Endodermal cell (in vitro differentiated cells): ENCODE results near the gene SNAP47. TPM values are rescaled to one million over a fixed set of nuclear protein-coding genes. Genes with fewer than 3 reads are reported as not detected.
A peak's percentile ranks its signal among the peaks of the same experiment; 100 is the strongest.

ENCODE experiments used
- DNase-seq: peaks from one replicate; pipeline ENCODE4 v3.0.0-alpha.2; 2017
- H3K27ac ChIP-seq: 2 replicates; pipeline ENCODE4 v1.5.1; 2013; ENCODE audit warnings: mild to moderate bottlenecking, low read depth, low read length, moderate library complexity
- H3K27me3 ChIP-seq: 2 replicates; pipeline ENCODE4 v1.6.1; 2013; ENCODE audit warnings: mild to moderate bottlenecking, low read length, moderate library complexity; ENCODE audit not compliant: insufficient read depth, control insufficient read depth, poor library complexity, severe bottlenecking
- H3K36me3 ChIP-seq: 2 replicates; pipeline ENCODE4 v1.7.0; 2013; ENCODE audit warnings: mild to moderate bottlenecking, low read length, moderate library complexity; ENCODE audit not compliant: control insufficient read depth, insufficient read depth
- H3K4me1 ChIP-seq: one replicate; pipeline ENCODE4 v1.7.0; 2013; ENCODE audit warnings: low read length; ENCODE audit not compliant: control insufficient read depth, insufficient read depth
- H3K4me3 ChIP-seq: 2 replicates; pipeline ENCODE4 v1.5.1; 2013; ENCODE audit warnings: mild to moderate bottlenecking, low read length, moderate library complexity
- H3K9ac ChIP-seq: 2 replicates; pipeline ENCODE4 v1.6.1; 2013; ENCODE audit warnings: mild to moderate bottlenecking, low read length, moderate library complexity; ENCODE audit not compliant: poor library complexity, severe bottlenecking; ENCODE audit errors: extremely low read depth
- H3K9me3 ChIP-seq: 2 replicates; pipeline ENCODE4 v1.6.1; 2013; ENCODE audit warnings: mild to moderate bottlenecking, low read length, moderate library complexity; ENCODE audit not compliant: control insufficient read depth
- H3K27ac Mint-ChIP-seq: 2 replicates; pipeline ENCODE4 v1.8.0; 2020; ENCODE audit warnings: mixed read lengths
- H3K27me3 Mint-ChIP-seq: 2 replicates; pipeline ENCODE4 v1.8.0; 2021; ENCODE audit warnings: mild to moderate bottlenecking, mixed read lengths; ENCODE audit not compliant: insufficient read depth
- H3K36me3 Mint-ChIP-seq: 2 replicates; pipeline ENCODE4 v1.8.0; 2020; ENCODE audit warnings: low read depth, mixed read lengths
- H3K4me1 Mint-ChIP-seq: 2 replicates; pipeline ENCODE4 v1.8.0; 2020; ENCODE audit warnings: mixed read lengths
- H3K4me3 Mint-ChIP-seq: 2 replicates; pipeline ENCODE4 v1.8.0; 2020; ENCODE audit warnings: mild to moderate bottlenecking, moderate library complexity, mixed read lengths
- H3K9me3 Mint-ChIP-seq: 2 replicates; pipeline ENCODE4 v1.8.0; 2020; ENCODE audit warnings: mild to moderate bottlenecking, mixed read lengths
- WGBS, 2 experiments: methylation state at CpG; one replicate each; pipeline versions ENCODE4 v1.1.5 to v1.1.7; 2013; ENCODE audit warnings: missing lambda C conversion rate in 2 of 2, mixed read lengths in 1 of 2; ENCODE audit not compliant: insufficient coverage in 1 of 2, insufficient read length in 1 of 2; 5-methylcytosine and 5-hydroxymethylcytosine counted together
- total RNA-seq, 2 donors: library from RNA; stranded (reverse); fragmentation: NEBNext Ultra II Directional in 1 of 2; extraction: Animal tissue kit (Norgen Biotek cat#: 25700) in 1 of 2; gene quantifications; 2 replicates in 1 of 2; 3 replicates in 1 of 2; pipeline ENCODE4 v1.2.1, GENCODE V29; 2021
- TF ChIP-seq, protein P1 (sequence below): fragments of 200-600 bp; sonication (generic); conservative IDR thresholded peaks from 2 replicates; pipeline ENCODE4 v1.5.0; 2021; ENCODE audit warnings: antibody characterized with exemption, mild to moderate bottlenecking

The SNAP47 gene
- total RNA-seq, 2 donors from 2014 or later: 42.5 to 46.6 TPM

DNA sequence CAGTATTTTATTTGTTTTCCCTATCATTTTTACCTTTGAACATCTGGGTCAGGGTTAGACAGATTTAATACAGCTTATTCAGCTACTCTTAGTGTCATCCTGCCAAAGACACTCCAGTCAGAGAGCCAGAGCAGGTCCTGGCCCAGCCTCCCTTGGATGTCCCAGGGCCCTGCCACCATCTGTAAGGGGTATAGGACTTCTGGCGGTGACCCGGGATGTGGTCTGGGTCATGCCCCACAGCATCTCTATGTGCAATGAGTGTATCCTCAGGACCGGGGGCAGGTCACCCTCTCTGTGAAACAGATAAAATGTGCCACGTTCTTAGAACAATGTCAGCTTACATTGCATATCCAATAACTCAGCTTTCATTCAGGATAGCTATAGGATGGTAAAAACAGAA, 42.4 kb downstream of the SNAP47 start:
- H3K9me3 ChIP-seq: no peaks in the 10 kb centered on the region
- TF ChIP-seq, protein P1, sequence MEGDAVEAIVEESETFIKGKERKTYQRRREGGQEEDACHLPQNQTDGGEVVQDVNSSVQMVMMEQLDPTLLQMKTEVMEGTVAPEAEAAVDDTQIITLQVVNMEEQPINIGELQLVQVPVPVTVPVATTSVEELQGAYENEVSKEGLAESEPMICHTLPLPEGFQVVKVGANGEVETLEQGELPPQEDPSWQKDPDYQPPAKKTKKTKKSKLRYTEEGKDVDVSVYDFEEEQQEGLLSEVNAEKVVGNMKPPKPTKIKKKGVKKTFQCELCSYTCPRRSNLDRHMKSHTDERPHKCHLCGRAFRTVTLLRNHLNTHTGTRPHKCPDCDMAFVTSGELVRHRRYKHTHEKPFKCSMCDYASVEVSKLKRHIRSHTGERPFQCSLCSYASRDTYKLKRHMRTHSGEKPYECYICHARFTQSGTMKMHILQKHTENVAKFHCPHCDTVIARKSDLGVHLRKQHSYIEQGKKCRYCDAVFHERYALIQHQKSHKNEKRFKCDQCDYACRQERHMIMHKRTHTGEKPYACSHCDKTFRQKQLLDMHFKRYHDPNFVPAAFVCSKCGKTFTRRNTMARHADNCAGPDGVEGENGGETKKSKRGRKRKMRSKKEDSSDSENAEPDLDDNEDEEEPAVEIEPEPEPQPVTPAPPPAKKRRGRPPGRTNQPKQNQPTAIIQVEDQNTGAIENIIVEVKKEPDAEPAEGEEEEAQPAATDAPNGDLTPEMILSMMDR: no peak
- no peak overlapping the region for H3K9ac ChIP-seq
- no peak overlapping the region for H3K4me3 Mint-ChIP-seq
- H3K4me3 ChIP-seq: no peak overlapping the region
- H3K27me3 Mint-ChIP-seq: no peaks in the 10 kb centered on the region
- H3K27me3 ChIP-seq: no peaks in the 10 kb centered on the region
- 94% methylated on average over 4 of the region's 4 CpGs; no CpG with 5 or more reads in 1 of the 2 experiments for WGBS, 2 experiments
- peak overlapping the region; percentile 97 for H3K27ac ChIP-seq
- H3K4me1 Mint-ChIP-seq: no peaks in the 10 kb centered on the region
- no peak for DNase-seq
- no peaks in the 10 kb centered on the region for H3K9me3 Mint-ChIP-seq
- no peak overlapping the region for H3K27ac Mint-ChIP-seq
- no peaks in the 10 kb centered on the region for H3K4me1 ChIP-seq
- peaks cover 17% of the 10 kb centered on the region for H3K36me3 Mint-ChIP-seq
- H3K36me3 ChIP-seq: peaks cover 1% of the 10 kb centered on the region

DNA sequence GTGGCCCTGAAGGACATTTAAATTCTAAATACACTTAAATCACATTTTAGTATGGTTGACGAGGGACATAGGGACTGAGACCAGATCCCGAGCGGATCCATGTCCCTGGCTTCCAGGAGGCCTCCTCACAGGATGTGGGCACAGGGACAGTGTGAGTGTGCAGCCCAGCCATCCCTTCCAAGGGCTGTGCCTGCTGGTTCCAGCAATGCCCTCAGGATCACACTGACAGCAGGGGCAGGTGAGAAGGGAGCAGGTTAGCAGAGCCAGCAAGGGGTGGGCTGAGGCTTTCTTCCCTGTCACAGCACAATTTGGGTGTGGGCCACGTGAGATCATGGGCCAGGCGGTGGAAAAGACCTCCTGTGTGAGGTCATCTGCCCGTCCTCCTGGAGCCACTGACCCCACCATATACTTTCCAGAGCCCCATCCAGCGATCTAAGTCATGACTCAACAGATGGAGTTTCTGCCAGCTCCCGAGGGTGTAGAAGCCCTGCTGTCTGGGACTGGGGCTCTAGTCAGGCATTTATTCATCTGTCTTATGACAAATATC, 43.2 kb downstream of the SNAP47 start:
- H3K9ac ChIP-seq: no peak overlapping the region
- no peak overlapping the region for H3K27ac Mint-ChIP-seq
- 94 to 95% methylated on average over 7 to 8 of the region's 8 CpGs for WGBS, 2 experiments

DNA sequence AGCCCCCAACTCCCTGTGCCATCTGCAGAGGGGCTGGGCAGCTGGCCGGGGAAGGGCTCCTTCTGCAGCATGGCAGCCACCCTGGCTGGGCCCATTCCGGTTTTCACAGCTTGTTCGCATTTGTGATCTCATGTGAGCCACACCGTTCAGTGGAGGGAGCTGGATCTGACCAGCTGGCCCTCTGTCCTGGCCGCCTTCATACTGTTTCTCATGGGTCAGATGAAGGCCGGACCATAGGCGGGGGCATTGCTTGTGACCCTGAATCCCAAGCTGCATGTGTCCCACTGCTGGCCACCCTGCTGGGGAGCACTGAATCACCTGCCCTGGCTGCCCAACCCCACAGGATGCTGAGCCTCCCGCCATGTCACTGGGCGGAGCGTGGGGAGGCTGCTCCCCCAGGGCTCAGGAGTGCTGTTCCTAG, 43.8 kb downstream of the SNAP47 start:
- Mint-ChIP-seq H3K27me3 (no peaks in the 10 kb centered on the region), H3K4me3 (no peak overlapping the region), H3K9me3 (no peaks in the 10 kb centered on the region), H3K36me3 (peaks cover 15% of the 10 kb centered on the region), H3K4me1 (no peaks in the 10 kb centered on the region), H3K27ac (no peak overlapping the region)
- H3K9ac ChIP-seq: no peak overlapping the region
- peak; percentile 32 for DNase-seq
- no peak overlapping the region for H3K27ac ChIP-seq
- H3K4me3 ChIP-seq: no peak overlapping the region
- 93 to 94% methylated on average over 8 to 10 of the region's 10 CpGs for WGBS, 2 experiments
- H3K4me1 ChIP-seq: no peaks in the 10 kb centered on the region
- TF ChIP-seq, protein P1: no peak
- no peaks in the 10 kb centered on the region for H3K36me3 ChIP-seq
- H3K27me3 ChIP-seq: no peaks in the 10 kb centered on the region
- no peaks in the 10 kb centered on the region for H3K9me3 ChIP-seq

More for the DNA sequence above, 43.2 kb downstream of the SNAP47 start:
- Histone ChIP-seq H3K4me1 (no peaks in the 10 kb centered on the region), H3K36me3 (no peaks in the 10 kb centered on the region), H3K4me3 (no peak overlapping the region), H3K9me3 (no peaks in the 10 kb centered on the region), H3K27me3 (no peaks in the 10 kb centered on the region), H3K27ac (no peak overlapping the region)
- DNase-seq: no peak
- H3K36me3 Mint-ChIP-seq: peaks cover 15% of the 10 kb centered on the region
- TF ChIP-seq, protein P1: no peak
- H3K27me3 Mint-ChIP-seq: no peaks in the 10 kb centered on the region
- no peaks in the 10 kb centered on the region for H3K9me3 Mint-ChIP-seq
- H3K4me1 Mint-ChIP-seq: no peaks in the 10 kb centered on the region
- H3K4me3 Mint-ChIP-seq: no peak overlapping the region
